GM12878 (cell line): ENCODE measurements around the gene PRRX2. TPM values are rescaled to one million over a fixed set of nuclear protein-coding genes. Genes with fewer than 3 reads are reported as not detected.

ENCODE experiments used
- ATAC-seq: fragments of 200-7000 bp; cut with Tn5 transposase; 3 replicates; pipeline ENCODE4 v1.9.1; 2020; ENCODE audit warnings: mild to moderate bottlenecking, moderate library complexity
- BruUV-seq: library from RNA; stranded (reverse); fragments of 400-500 nt; replicated peaks from 2 replicates; lab custom pipeline; 2021; lab: Mats Ljungman, UMichigan
- CTCF ChIA-PET: fragments of 300-600 bp; sonication (Branson Sonifier 250); formaldehyde crosslinking; extraction: SDS; loops from one replicate; lab custom pipeline; 2021; ENCODE audit warnings: inconsistent platforms; lab: Yijun Ruan, JAX
- POLR2A ChIA-PET: fragments of 350-600 bp; formaldehyde crosslinking; extraction: SDS; loops from one replicate; lab custom pipeline; 2021; ENCODE audit warnings: inconsistent platforms; lab: Charles Lee
- RAD21 ChIA-PET: fragments of 300-600 bp; sonication (Branson Sonifier 250); formaldehyde crosslinking; loops from one replicate; lab custom pipeline; 2023; ENCODE audit warnings: antibody characterized with exemption; ENCODE audit not compliant: unreplicated experiment; lab: Charles Lee
- SMC1A ChIA-PET: fragments of 300-600 bp; sonication (Branson Sonifier 250); formaldehyde crosslinking; loops from one replicate; lab custom pipeline; 2023; ENCODE audit not compliant: unreplicated experiment, uncharacterized antibody; lab: Charles Lee
- DNase-seq: peaks from one replicate; pipeline ENCODE4 v3.0.0-alpha.2; 2011; ENCODE audit warnings: low read depth, low spot score
- FAIRE-seq: peaks from 3 replicates; lab custom pipeline; 2011; peaks lifted over from hg19 to GRCh38; lab: Jason Lieb, UNC
- H2AFZ ChIP-seq: 2 replicates; pipeline ENCODE4 v1.6.0; 2011; ENCODE audit warnings: low read depth, low read length, control low read depth; ENCODE audit not compliant: control insufficient read depth
- H3K27ac ChIP-seq: 2 replicates; pipeline ENCODE4 v1.5.1; 2011; ENCODE audit warnings: control low read depth; ENCODE audit not compliant: control insufficient read depth, insufficient read depth
- H3K27me3 ChIP-seq, 2 experiments: replicated peaks in 1 of 2; 2 replicates each; pipeline versions ENCODE4 v1.6.0 to v1.6.1; 2011; ENCODE audit warnings: low read length in 1 of 2; ENCODE audit not compliant: control insufficient read depth in 2 of 2, insufficient read depth in 2 of 2
- H3K36me3 ChIP-seq, 2 experiments: 2 replicates each; pipeline ENCODE4 v1.5.1; 2011; ENCODE audit warnings: low read length in 1 of 2; ENCODE audit not compliant: control insufficient read depth in 2 of 2, insufficient read depth in 2 of 2
- H3K4me1 ChIP-seq: 2 replicates; pipeline ENCODE4 v1.6.1; 2011; ENCODE audit warnings: mild to moderate bottlenecking, low read length, moderate library complexity, mixed read lengths; ENCODE audit not compliant: control insufficient read depth, insufficient read depth
- H3K4me2 ChIP-seq: 2 replicates; pipeline ENCODE4 v1.6.0; 2011; ENCODE audit warnings: control low read depth; ENCODE audit not compliant: control insufficient read depth, insufficient read depth
- H3K4me3 ChIP-seq: fragments of 200-600 bp; sonication (generic); 2 replicates; pipeline ENCODE4 v1.5.1; 2016
- H3K79me2 ChIP-seq: 2 replicates; pipeline ENCODE4 v1.6.0; 2011; ENCODE audit warnings: low read length; ENCODE audit not compliant: control insufficient read depth, insufficient read depth
- H3K9ac ChIP-seq: 2 replicates; pipeline ENCODE4 v1.8.0; 2011; ENCODE audit warnings: low read length, control low read depth, mixed read lengths; ENCODE audit not compliant: control insufficient read depth, insufficient read depth
- H3K9me3 ChIP-seq: replicated peaks from 3 replicates; pipeline ENCODE4 v1.5.1; 2011; ENCODE audit warnings: mild to moderate bottlenecking, low read length; ENCODE audit not compliant: control insufficient read depth, insufficient read depth
- H4K20me1 ChIP-seq: 2 replicates; pipeline ENCODE4 v1.6.0; 2011; ENCODE audit not compliant: control insufficient read depth, insufficient read depth
- WGBS: methylation state at CpG from one replicate; pipeline ENCODE4 v1.1.6; 2016; ENCODE audit warnings: low lambda C conversion rate; ENCODE audit not compliant: insufficient replicate concordance, insufficient coverage; ENCODE audit errors: missing lambda C conversion rate; 5-methylcytosine and 5-hydroxymethylcytosine counted together
- in situ Hi-C: fragments of 300-500 bp; cut with MboI; formaldehyde crosslinking; loops from 9 replicates; pipeline ENCODE4 v1.14.3; 2018; ENCODE audit warnings: mixed read lengths
- intact Hi-C: fragments of 100-400 bp; cut with micrococcal nuclease; formaldehyde crosslinking; loops from one replicate; pipeline ENCODE4 v1.14.2; 2022; ENCODE audit not compliant: unreplicated experiment
- polyA plus RNA-seq, 11 experiments: library from polyadenylated mRNA; depleted of rRNA in 4 of 11; unstranded in 6 of 11; stranded (reverse) in 5 of 11; fragments of >200 nt; fragmentation: Nextera tagmentation in 4 of 11; fragmentation: Illumina TruSeq in 1 of 11; extraction: Ambion mirVana in 4 of 11; extraction: Trizol in 1 of 11; gene quantifications; 1 replicate in 1 of 11; 2 replicates in 10 of 11; pipeline versions ENCODE4 v1.2.1 to v1.2.3, GENCODE V29; 2011 to 2016; ENCODE audit warnings: inconsistent platforms in 2 of 11, missing spikeins in 2 of 11, low read depth in 1 of 11
- total RNA-seq, 4 experiments: library from RNA; depleted of rRNA in 3 of 4; stranded (reverse); fragments of >200 nt in 3 of 4; fragmentation: Illumina TruSeq in 1 of 4; extraction: Trizol in 1 of 4; gene quantifications; 2 replicates each; pipeline versions ENCODE4 v1.2.1 to v1.2.3, GENCODE V29; 2013 to 2021
- TF ChIP-seq, protein P1 (sequence below): fragments of 450-650 bp; IDR thresholded peaks from 2 replicates; pipeline ENCODE4 v1.6.1; 2017; ENCODE audit warnings: antibody characterized with exemption, mild to moderate bottlenecking, moderate library complexity
- TF ChIP-seq, protein P2 (sequence below): IDR thresholded peaks from 2 replicates; pipeline ENCODE4 v1.6.1; 2011; ENCODE audit warnings: borderline replicate concordance, low read depth, mild to moderate bottlenecking, moderate library complexity, low read length; ENCODE audit not compliant: insufficient read depth, poor library complexity, severe bottlenecking

PRRX2 gene
- total and polyA plus RNA-seq, 10 of the 15 experiments (the other 5 are each of a cell fraction or from before 2014, with no cell fraction given): not detected

DNA sequence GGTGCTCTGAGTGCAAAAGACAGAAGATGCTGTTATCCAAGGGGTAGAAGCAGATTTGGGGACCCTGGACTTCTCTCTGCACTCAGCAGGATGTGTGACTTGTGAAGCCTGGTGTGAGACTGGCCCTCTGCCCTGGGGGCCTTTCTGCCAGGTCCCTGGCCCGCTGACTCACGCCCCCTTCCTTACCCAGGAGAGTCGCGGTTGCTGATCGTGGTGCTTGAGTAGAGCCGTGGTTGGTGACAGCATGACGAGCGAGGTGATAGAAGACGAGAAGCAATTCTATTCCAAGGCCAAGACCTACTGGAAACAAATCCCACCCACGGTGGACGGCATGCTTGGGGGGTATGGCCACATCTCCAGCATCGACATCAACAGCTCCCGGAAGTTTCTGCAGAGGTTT, 33.0 kb upstream of the PRRX2 start:
- no peak overlapping the region for H3K4me3 ChIP-seq
- no peak overlapping the region for H3K4me2 ChIP-seq
- RAD21 ChIA-PET: no interaction called here
- H3K27me3 ChIP-seq: no peaks in the 10 kb centered on the region
- no peak for ATAC-seq
- H3K9me3 ChIP-seq: no peaks in the 10 kb centered on the region
- SMC1A ChIA-PET: no interaction called here
- peaks cover 40% of the 10 kb centered on the region for H3K79me2 ChIP-seq
- TF ChIP-seq, protein P1, sequence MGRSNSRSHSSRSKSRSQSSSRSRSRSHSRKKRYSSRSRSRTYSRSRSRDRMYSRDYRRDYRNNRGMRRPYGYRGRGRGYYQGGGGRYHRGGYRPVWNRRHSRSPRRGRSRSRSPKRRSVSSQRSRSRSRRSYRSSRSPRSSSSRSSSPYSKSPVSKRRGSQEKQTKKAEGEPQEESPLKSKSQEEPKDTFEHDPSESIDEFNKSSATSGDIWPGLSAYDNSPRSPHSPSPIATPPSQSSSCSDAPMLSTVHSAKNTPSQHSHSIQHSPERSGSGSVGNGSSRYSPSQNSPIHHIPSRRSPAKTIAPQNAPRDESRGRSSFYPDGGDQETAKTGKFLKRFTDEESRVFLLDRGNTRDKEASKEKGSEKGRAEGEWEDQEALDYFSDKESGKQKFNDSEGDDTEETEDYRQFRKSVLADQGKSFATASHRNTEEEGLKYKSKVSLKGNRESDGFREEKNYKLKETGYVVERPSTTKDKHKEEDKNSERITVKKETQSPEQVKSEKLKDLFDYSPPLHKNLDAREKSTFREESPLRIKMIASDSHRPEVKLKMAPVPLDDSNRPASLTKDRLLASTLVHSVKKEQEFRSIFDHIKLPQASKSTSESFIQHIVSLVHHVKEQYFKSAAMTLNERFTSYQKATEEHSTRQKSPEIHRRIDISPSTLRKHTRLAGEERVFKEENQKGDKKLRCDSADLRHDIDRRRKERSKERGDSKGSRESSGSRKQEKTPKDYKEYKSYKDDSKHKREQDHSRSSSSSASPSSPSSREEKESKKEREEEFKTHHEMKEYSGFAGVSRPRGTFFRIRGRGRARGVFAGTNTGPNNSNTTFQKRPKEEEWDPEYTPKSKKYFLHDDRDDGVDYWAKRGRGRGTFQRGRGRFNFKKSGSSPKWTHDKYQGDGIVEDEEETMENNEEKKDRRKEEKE: no peak
- TF ChIP-seq, protein P2, sequence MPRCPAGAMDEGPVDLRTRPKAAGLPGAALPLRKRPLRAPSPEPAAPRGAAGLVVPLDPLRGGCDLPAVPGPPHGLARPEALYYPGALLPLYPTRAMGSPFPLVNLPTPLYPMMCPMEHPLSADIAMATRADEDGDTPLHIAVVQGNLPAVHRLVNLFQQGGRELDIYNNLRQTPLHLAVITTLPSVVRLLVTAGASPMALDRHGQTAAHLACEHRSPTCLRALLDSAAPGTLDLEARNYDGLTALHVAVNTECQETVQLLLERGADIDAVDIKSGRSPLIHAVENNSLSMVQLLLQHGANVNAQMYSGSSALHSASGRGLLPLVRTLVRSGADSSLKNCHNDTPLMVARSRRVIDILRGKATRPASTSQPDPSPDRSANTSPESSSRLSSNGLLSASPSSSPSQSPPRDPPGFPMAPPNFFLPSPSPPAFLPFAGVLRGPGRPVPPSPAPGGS: peak; percentile 36
- DNase-seq: no peak
- no TSS peak for BruUV-seq
- H3K27ac ChIP-seq: no peak overlapping the region
- no peak overlapping the region for H3K9ac ChIP-seq
- no peaks in the 10 kb centered on the region; the same call in 1 of the 2 replicates for H4K20me1 ChIP-seq
- in situ Hi-C loops: no loop called here
- CTCF ChIA-PET: no interaction called here
- peaks cover 17 to 28% of the 10 kb centered on the region in 2 experiments; a peak in 3 of 4 replicates for H3K36me3 ChIP-seq
- no peak for FAIRE-seq
- WGBS: 90% methylated on average over 13 of the region's 13 CpGs
- no peak overlapping the region for H2AFZ ChIP-seq
- intact Hi-C loops: no loop called here
- H3K4me1 ChIP-seq: peaks cover 9% of the 10 kb centered on the region; the same call in 1 of the 2 replicates
- POLR2A ChIA-PET: no interaction called here
